HG03354 (cell line): ENCODE results near the gene ADCK2.
"Not testable (repeated sequence)": the region's sequence is repeated elsewhere in the genome, so short reads cannot be mapped to it uniquely, and the experiment has no call there.

ENCODE experiments used
- ATAC-seq: cut with Tn5 transposase; IDR thresholded peaks from one replicate; pipeline ENCODE4 v1.9.1; 2021; ENCODE audit warnings: mild to moderate bottlenecking; ENCODE audit not compliant: unreplicated experiment, poor library complexity, severe bottlenecking

Gene ADCK2

GRCh38 chr7:140672382-140673062 is at the start of gene ADCK2:
Gene ADCK2 (plus strand): TSS chr7:140672945. CDS start chr7:140673331, 386 bp downstream.
- peak; percentile 55 for ATAC-seq

- no peak for ATAC-seq
These were observed 48.8 kb upstream of the ADCK2 start for GRCh38 chr7:140623980-140624379.

DNA sequence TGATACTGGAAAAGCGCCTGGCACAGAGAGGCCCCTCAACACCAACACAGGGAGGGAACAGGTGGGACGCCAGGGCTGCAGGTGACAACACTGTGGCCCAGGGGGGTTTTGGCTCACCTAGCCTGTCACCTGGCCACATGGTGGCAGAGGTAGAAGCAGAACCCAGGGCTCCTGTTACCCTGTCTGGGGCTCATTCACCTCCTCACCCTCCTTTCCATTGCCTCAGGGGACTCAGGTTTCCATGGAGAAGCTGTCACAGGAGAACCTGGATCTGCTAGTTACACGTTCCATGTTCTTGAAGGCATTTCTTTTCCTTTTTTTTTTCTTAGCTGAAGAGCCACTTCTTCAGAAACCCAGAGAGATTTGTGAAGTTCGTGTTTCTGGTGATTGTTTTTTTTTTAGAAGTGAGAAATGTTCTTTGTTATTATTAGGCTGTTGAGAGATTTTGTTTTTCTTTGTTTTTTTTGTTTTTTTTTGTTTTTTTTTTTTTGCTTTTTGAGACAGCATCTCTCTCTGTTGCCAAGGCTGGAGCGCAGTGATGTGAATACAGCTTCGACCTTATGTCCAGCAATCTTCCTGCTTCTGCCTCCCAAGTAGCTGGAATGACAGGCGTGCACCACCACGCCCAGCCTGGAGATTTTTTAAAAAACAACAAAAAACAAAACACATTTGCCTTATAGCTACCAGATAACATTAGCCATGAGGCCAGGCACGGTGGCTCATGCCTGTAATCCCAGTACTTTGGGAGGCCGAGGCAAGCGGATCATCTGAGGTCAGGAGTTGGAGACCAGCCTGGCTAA is 48.2 kb upstream of the ADCK2 start:
- ATAC-seq = no peak

DNA sequence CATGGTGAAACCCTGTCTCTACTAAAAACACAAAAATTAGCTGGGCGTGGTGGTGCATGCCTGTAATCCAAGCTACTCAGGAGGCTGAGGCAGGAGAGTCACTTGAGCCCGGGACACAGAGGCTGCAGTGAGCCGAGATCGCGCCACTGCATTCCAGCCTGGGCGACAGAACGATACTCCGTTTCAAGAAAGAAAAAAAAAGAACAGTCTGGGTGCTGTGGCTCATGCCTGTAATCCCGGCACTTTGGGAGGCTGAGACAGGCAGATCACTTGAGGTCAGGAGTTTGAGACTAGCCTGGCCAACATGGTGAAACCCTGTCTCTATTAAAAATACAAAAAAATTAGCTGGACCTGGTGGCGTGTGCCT is 47.6 kb upstream of the ADCK2 start:
- not testable (repeated sequence) for ATAC-seq

DNA sequence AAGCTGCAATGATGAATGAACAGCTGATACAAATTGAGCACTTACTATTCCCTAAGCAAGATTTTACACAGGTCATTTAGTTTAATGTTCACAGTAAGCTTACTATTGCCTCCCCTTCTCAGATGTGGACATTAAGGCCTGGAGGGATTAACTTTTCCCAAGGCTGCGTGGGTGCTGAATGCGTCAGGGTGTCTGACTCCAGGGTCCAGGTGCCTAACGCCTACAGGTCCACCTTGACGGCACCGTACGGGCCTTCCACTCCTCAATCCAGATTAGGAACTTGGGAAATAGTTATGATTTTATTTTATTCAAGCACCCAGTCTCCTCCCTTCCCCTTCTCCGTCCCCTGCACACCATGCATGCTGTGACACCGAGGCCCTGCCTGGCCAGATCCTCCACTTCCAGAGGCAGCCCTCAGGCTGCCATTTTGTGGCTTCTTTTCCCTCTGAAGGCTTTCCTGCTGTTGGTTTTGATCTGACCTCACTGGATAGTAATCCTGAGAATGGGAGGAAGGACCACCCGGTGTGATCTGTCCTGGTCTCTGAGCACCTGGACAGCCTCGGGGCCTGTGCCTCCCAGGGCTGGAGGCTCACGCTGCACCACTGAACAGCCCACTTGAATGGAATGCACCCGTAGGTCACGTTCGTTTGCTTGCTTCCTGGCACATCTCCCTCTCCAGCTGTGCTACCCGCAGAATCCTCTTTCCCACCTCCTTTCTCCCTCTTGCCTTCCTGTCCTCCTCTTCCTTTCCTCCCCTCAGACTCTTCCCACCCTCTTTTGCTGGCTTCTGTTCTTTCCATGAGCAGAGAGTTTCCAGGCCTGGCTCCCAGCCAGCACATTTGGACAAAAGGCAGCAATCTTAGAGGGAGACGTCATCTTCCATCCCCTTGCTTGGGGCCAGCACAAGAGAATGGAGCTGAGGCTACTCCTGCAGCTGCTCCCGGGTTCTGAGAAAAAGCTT is 46.6 kb upstream of the ADCK2 start:
- ATAC-seq = no peak

DNA sequence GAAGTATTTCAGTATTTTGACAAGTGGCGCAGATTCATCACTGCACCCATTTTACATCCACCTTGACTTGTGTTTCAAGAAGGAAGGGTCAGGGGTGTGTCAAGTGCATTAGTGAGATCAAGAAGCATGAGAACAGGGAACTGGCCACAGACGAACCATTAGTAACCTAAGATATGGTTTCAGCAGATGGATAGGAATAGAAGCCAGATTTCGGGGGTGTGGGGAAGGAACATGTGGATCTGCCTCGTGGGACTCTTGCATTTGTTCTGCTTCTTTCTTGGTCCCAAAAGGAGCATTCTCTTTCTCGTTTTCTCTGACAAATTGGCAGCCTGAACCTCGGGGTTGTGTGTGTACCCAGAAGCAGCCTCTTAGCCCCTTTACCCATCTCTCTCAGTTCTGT is 41.7 kb upstream of the ADCK2 start:
- no peak for ATAC-seq

- ATAC-seq = no peak
These were observed 41.1 kb upstream of the ADCK2 start for GRCh38 chr7:140631602-140632001.

DNA sequence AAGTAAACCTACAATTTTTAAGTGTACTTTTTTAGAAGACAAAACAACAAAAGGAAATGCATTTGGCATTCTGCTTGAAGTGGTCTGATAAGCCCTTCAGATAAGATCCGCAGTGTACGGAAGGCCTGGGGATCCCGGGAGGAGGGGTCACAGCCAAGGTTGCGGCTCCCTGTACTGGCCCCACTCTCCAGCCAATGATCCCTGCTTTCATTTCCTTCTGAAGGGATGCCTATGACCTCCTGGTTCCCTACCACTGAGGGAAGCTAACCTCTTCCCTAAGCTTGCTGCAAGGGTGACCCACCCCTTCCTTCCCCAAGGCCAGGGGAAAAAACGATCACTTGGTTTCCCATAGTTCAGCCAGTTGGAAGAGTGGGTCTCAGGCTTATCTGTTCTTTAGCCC is 37.4 kb upstream of the ADCK2 start:
- ATAC-seq = no peak

GRCh38 chr7:140635816-140636215 is 36.9 kb upstream of the ADCK2 start:
- no peak for ATAC-seq

DNA sequence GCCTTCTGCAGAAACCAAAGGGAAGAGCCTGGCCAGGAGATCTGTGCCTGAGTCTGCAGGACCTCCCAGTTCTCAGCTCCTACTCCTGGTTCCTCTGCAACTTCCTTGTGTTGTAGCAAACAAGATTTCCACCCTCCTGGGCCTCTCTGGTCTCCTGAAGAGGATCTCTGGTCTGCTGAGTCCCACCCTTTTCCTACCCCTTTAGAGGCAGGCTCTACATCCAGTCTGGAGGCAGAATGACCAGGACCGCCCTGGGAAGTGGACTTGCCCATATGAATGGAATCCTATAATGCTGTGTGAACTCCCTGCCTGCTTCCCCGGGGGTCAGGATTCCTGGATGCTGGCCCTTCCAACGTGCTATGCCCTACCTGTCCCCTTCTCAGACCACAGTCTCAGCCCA is 35.3 kb upstream of the ADCK2 start:
- no peak for ATAC-seq

- no peak for ATAC-seq
These were observed 34.5 kb upstream of the ADCK2 start for GRCh38 chr7:140638173-140638791.

DNA sequence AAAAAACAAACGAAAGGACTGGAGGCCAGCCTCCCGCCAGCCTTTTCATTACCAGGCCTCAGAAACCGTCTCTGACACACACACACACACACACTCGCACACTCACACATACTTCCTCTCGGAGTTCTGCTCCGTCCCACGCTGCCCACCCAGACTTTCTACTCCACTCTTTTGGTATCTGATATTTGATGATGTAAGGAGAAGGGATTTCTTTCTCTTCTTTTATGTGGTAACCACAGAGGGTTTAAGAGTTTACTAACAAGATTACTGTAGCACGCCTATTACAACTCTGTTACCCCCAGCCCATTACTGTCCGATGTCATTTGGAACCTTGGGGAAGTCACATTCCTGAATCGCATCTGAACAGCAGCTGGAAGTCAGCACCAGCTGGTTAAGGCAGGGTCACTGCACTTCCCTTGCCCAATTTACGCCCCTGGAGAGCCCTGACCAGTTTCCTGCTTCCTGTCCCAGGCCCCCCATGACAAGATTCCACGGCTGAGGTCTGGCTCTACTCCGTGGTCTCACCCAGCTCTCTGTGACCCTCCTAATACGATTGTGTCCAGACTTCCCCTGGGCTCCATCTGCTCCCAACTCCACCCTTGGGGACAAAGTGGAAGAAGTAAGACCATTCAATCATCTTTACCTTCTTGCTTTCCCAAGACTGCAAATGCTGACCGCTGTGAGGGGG is 33.2 kb upstream of the ADCK2 start:
- ATAC-seq = no peak

DNA sequence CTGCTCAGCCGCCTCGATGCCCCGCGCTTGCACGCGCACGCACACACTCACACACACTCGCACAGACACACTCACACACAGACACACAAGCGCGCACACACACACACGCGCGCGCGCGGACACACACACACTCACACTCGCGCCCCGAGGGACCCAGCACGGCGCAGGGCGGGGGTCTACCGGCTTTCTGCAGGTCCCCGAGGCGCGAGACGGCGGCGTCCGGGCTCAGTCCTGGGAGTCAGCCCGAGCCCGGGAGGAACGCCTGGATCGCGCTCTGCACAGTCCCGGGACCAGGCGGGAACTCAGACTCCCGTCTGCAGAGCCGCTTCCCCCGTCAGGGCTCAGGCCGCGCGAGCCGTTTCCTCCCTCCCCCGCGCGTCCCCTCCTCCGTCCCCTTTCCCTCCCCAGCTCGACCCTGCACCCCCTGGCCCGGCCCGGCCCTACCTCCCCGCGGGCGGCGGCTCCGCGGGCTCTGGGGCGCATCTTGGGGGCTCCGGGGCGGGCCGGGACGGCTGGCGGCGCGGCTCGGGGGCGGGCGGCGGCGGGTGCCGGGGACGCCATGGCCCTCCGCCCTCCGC is 32.6 kb upstream of the ADCK2 start:
- ATAC-seq = no peak

- no peak for ATAC-seq
These were observed 31.8 kb upstream of the ADCK2 start, which contains the start of gene DENND2A for GRCh38 chr7:140640727-140641523. Gene DENND2A (minus strand): TSS chr7:140640813. CDS start chr7:140602397, 38,416 bp downstream.

DNA sequence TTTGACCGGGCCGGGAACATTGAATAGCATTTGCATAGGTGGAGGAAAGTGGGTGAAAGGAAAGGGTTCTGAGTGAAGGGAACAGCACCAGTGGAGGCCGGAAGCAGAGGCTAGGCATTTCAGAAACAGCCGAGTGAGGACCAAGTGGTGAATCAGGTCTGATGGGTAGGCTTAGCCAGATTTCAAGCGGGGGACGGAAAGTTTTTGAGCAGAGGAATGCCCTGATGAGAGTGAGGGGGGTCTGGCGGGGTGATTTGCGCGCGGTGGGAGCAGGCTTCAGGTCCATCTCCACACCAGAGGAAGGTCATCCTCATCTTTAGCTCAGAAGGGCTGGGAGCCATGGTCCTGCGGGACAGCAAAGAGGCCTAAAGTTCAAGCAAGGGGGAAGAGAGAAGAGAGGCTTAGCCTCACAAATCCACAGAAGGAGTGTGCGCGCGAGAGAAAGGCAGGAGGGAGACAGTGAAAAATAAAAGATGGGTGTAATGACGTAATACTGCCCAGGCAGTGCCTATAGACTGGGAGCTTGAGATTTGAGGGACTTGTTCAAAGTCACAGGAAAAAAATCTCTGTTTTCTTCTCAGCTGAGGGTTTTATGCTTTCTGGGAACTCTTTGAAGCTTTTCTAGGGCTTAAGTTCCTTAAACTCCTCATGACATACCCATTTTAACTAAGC is 31.1 kb upstream of the ADCK2 start:
- ATAC-seq = no peak

DNA sequence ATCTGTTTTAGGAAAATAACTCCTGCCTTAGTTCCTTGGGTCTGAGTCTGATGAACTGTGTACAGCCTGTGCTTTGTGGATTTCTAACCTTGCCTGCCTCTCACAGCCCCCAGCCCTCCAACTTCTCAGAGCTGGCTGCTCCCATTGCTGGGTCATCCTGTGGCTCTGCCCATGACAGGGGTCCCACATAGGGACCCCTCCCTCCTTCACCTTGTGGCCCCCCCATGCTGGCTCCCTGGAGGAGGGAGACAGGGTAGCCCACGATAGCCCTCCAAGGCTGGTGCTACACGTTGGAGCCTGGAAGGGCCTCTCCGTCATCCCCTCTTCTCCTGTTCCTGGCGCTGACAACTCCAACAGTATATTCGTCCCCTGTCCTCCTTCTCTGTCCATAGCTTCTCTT is 29.3 kb upstream of the ADCK2 start:
- ATAC-seq = no peak

- ATAC-seq = not testable (repeated sequence)
These were observed 28.0 kb upstream of the ADCK2 start for GRCh38 chr7:140644761-140645160.
